PC-3 (cell line): ENCODE data around the gene ZNRF2. TPM values are rescaled to one million over a fixed set of nuclear protein-coding genes. Genes with fewer than 3 reads are reported as not detected.

Experiments used
- ATAC-seq: fragments of 200-7000 bp; cut with Tn5 transposase; 2 replicates; pipeline ENCODE4 v1.9.1; 2020; ENCODE audit warnings: mild to moderate bottlenecking, moderate library complexity
- BruUV-seq: library from RNA; stranded (reverse); fragments of 400-500 nt; replicated peaks from 2 replicates; lab custom pipeline; 2021; lab: Mats Ljungman, UMichigan
- CTCF ChIA-PET: fragments of 300-600 bp; sonication (Branson Sonifier 250); formaldehyde crosslinking; loops from one replicate; lab custom pipeline; 2022; ENCODE audit warnings: antibody characterized with exemption; lab: Charles Lee
- POLR2A ChIA-PET: fragments of 300-600 bp; sonication (Branson Sonifier 250); formaldehyde crosslinking; loops from one replicate; lab custom pipeline; 2022; ENCODE audit warnings: antibody characterized with exemption; ENCODE audit not compliant: unreplicated experiment; lab: Charles Lee
- DNase-seq: peaks from one replicate; pipeline ENCODE4 v3.0.0-alpha.2; 2015
- H2AFZ ChIP-seq: fragments of 300-600 bp; sonication (generic); 2 replicates; pipeline ENCODE4 v1.6.0; 2016; ENCODE audit warnings: antibody characterized with exemption, low read length
- H3F3A ChIP-seq: fragments of 300-600 bp; sonication (generic); one replicate; pipeline ENCODE4 v1.6.0; 2017; ENCODE audit warnings: antibody characterized with exemption, low read length, control low read depth, mild to moderate bottlenecking; ENCODE audit not compliant: unreplicated experiment
- H3K27ac ChIP-seq: fragments of 300-600 bp; sonication (generic); 2 replicates; pipeline ENCODE4 v1.5.1; 2016; ENCODE audit warnings: mild to moderate bottlenecking, low read length
- H3K27me3 ChIP-seq: fragments of 300-600 bp; sonication (generic); 2 replicates; pipeline ENCODE4 v1.6.1; 2016; ENCODE audit warnings: low read length, mixed read lengths
- H3K36me3 ChIP-seq: fragments of 300-600 bp; sonication (generic); 2 replicates; pipeline ENCODE4 v1.6.1; 2016; ENCODE audit warnings: low read depth, mixed run types, low read length, mixed read lengths
- H3K4me1 ChIP-seq: fragments of 300-600 bp; sonication (generic); 2 replicates; pipeline ENCODE4 v1.5.1; 2016; ENCODE audit warnings: low read length; ENCODE audit not compliant: insufficient read depth
- H3K4me2 ChIP-seq: fragments of 300-600 bp; sonication (generic); 2 replicates; pipeline ENCODE4 v1.6.0; 2016; ENCODE audit warnings: low read length
- H3K4me3 ChIP-seq: fragments of 300-600 bp; sonication (generic); 2 replicates; pipeline ENCODE4 v1.5.1; 2016; ENCODE audit warnings: mild to moderate bottlenecking, low read length, mixed read lengths
- H3K79me2 ChIP-seq: fragments of 300-600 bp; sonication (generic); 2 replicates; pipeline ENCODE4 v1.6.1; 2017; ENCODE audit warnings: low read length, mixed read lengths
- H3K9ac ChIP-seq: fragments of 300-600 bp; sonication (generic); 2 replicates; pipeline ENCODE4 v1.6.0; 2016; ENCODE audit warnings: mild to moderate bottlenecking, low read length
- H3K9me2 ChIP-seq: fragments of 300-600 bp; sonication (generic); replicated peaks from 2 replicates; pipeline ENCODE4 v1.6.1; 2016; ENCODE audit warnings: mixed run types, low read length, mixed read lengths
- H3K9me3 ChIP-seq: fragments of 300-600 bp; sonication (generic); 2 replicates; pipeline ENCODE4 v1.6.1; 2016; ENCODE audit warnings: low read length, mixed read lengths
- H4K20me1 ChIP-seq: fragments of 300-600 bp; sonication (generic); 2 replicates; pipeline ENCODE4 v1.6.1; 2016; ENCODE audit warnings: low read length, mixed read lengths
- EZH2 ChIP-seq: fragments of 300-600 bp; sonication (generic); IDR thresholded peaks from one replicate; pipeline ENCODE4 v1.6.1; 2017; ENCODE audit warnings: antibody characterized with exemption, mild to moderate bottlenecking, low read length; ENCODE audit not compliant: unreplicated experiment
- EZH2phosphoT487 ChIP-seq: fragments of 300-600 bp; sonication (generic); IDR thresholded peaks from 2 replicates; pipeline ENCODE4 v1.6.1; 2018; ENCODE audit warnings: mild to moderate bottlenecking, antibody characterized with exemption, low read length, borderline replicate concordance
- intact Hi-C: fragments of 100-400 bp; cut with micrococcal nuclease; formaldehyde crosslinking; loops from 2 replicates; pipeline ENCODE4 v1.9.0; 2023
- total RNA-seq: library from RNA; depleted of rRNA; stranded (reverse); fragments of >200 nt; gene quantifications from 2 replicates; pipeline ENCODE4 v1.2.3, GENCODE V29; 2014
- TF ChIP-seq, protein P1 (sequence below): fragments of 300-600 bp; sonication (generic); conservative IDR thresholded peaks from 2 replicates; pipeline ENCODE4 v1.5.1; 2017; ENCODE audit warnings: antibody characterized with exemption, low read depth, mild to moderate bottlenecking, low read length

ZNRF2 gene
- total RNA-seq, 1 experiment from 2014 or later: 13.1 TPM

DNA sequence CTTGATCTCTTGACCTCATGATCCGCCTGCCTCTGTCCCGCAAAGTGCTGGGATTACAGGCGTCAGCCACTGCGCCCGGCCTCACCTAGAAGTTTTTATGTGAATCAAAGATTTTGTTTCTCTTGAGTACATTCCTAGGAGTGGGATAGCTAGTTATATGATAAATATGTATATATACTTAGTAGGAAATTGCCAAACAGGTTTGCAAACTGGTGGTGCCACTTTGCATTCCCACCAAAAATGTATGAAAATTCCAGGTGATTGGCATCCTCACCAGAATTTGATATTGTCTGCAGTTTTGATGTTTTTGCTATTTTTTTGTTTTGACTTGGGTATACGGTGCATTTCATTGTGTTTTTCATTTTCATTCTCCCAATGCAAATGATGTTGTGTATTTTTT is 107.4 kb downstream of the ZNRF2 start:
- ATAC-seq: no peak
- Histone ChIP-seq H3K4me3 (no peak overlapping the region), H2AFZ (no peak overlapping the region), H3K4me2 (no peak overlapping the region), H3F3A (no peaks in the 10 kb centered on the region), H3K9ac (no peak overlapping the region), H3K27me3 (no peaks in the 10 kb centered on the region), H3K9me2 (no peaks in the 10 kb centered on the region), H4K20me1 (no peaks in the 10 kb centered on the region), H3K79me2 (no peaks in the 10 kb centered on the region), H3K36me3 (no peaks in the 10 kb centered on the region), H3K4me1 (peaks cover 11% of the 10 kb centered on the region; the same call in 1 of the 2 replicates), H3K9me3 (no peaks in the 10 kb centered on the region), H3K27ac (no peak overlapping the region)
- ChIA-PET POLR2A (no interaction called here), CTCF (no interaction called here)
- peak; percentile 60 for DNase-seq
- no peak for TF ChIP-seq EZH2
- TF ChIP-seq, protein P1, sequence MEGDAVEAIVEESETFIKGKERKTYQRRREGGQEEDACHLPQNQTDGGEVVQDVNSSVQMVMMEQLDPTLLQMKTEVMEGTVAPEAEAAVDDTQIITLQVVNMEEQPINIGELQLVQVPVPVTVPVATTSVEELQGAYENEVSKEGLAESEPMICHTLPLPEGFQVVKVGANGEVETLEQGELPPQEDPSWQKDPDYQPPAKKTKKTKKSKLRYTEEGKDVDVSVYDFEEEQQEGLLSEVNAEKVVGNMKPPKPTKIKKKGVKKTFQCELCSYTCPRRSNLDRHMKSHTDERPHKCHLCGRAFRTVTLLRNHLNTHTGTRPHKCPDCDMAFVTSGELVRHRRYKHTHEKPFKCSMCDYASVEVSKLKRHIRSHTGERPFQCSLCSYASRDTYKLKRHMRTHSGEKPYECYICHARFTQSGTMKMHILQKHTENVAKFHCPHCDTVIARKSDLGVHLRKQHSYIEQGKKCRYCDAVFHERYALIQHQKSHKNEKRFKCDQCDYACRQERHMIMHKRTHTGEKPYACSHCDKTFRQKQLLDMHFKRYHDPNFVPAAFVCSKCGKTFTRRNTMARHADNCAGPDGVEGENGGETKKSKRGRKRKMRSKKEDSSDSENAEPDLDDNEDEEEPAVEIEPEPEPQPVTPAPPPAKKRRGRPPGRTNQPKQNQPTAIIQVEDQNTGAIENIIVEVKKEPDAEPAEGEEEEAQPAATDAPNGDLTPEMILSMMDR: no peak
- no peak for TF ChIP-seq EZH2phosphoT487
- intact Hi-C loops: no loop called here
- BruUV-seq: no TSS peak

DNA sequence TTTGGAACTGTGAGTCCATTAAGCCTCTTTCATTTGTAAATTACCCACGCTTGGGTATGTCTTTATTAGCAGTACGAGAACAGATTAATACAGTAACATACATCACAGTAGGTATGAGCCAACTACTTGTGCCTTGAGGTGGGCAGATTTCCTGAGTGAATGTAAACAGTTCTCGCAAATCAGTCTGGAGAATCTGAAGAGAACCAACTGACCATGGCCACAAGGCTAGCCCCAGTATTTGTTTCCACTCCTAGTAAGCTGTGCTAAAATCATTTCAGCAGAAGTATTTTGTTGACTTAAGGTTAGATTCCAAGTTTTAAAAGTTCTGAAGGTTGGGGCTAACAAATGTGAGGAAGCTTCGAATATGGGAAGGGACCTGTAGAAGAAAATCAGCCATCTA is 111.3 kb downstream of the ZNRF2 start:
- DNase-seq: no peak
- ATAC-seq: no peak
- Histone ChIP-seq H4K20me1 (no peaks in the 10 kb centered on the region), H3K27ac (no peak overlapping the region), H3K79me2 (no peaks in the 10 kb centered on the region), H3K27me3 (no peaks in the 10 kb centered on the region), H3K9ac (no peak overlapping the region), H3F3A (no peaks in the 10 kb centered on the region), H2AFZ (no peak overlapping the region), H3K4me3 (no peak overlapping the region), H3K4me2 (no peak overlapping the region), H3K4me1 (peaks cover 11% of the 10 kb centered on the region; the same call in 1 of the 2 replicates), H3K9me3 (no peaks in the 10 kb centered on the region), H3K36me3 (no peaks in the 10 kb centered on the region), H3K9me2 (no peaks in the 10 kb centered on the region)
- intact Hi-C loops: no loop called here
- POLR2A ChIA-PET: no interaction called here
- CTCF ChIA-PET: interaction anchor here (1.2 kb wide), 1 partner anchor 120 kb away, joined by 5 read pairs; no protein-coding TSS in a partner anchor
- no TSS peak for BruUV-seq
- TF ChIP-seq EZH2phosphoT487 (no peak), EZH2 (no peak)
- TF ChIP-seq, protein P1: no peak

DNA sequence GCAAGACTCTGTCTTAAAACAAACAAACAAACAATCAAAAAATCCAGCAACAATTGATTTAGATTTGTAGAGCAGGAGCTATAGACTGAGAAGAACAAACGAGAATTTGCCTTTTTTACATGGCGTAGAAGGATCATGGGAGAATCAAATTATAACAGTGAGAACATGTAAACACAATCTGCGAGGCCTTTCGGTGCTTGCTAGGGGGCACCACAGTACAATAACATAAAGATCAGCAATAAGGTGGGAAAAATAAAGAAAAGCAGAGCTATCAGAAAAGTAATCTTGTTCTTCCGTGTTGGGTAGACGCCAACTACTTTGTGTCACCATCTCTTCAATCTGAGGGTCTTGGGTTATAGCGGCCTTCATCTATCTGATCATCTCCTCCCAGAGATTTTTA is 112.0 kb downstream of the ZNRF2 start:
- Histone ChIP-seq H3K79me2 (no peaks in the 10 kb centered on the region), H3K4me1 (peaks cover 7% of the 10 kb centered on the region; the same call in 1 of the 2 replicates), H3K36me3 (no peaks in the 10 kb centered on the region), H3K9me2 (no peaks in the 10 kb centered on the region), H3K4me2 (no peak overlapping the region), H3K27me3 (no peaks in the 10 kb centered on the region), H4K20me1 (no peaks in the 10 kb centered on the region), H3K4me3 (no peak overlapping the region), H3K27ac (no peak overlapping the region), H2AFZ (no peak overlapping the region), H3K9ac (no peak overlapping the region), H3K9me3 (no peaks in the 10 kb centered on the region), H3F3A (no peaks in the 10 kb centered on the region)
- DNase-seq: no peak
- BruUV-seq: no TSS peak
- ATAC-seq: no peak
- intact Hi-C loops: no loop called here
- TF ChIP-seq EZH2: no peak
- TF ChIP-seq, protein P1: peak; percentile 45; the same call in 1 of the 2 replicates
- ChIA-PET CTCF (interaction anchor here (1.2 kb wide), 1 partner anchor 121 kb away, joined by 5 read pairs; no protein-coding TSS in a partner anchor), POLR2A (no interaction called here)
